Dermis blood vessel endothelial cell (primary cell): ENCODE results near the gene DEPDC4. TPM values are rescaled to one million over a fixed set of nuclear protein-coding genes. Genes with fewer than 3 reads are reported as not detected.
"Not testable (repeated sequence)": the region's sequence is repeated elsewhere in the genome, so short reads cannot be mapped to it uniquely, and the experiment has no call there.

Source experiments
- DNase-seq: peaks from one replicate; pipeline ENCODE4 v3.0.0; 2010
- total RNA-seq: library from RNA; depleted of rRNA; stranded (reverse); fragments of >200 nt; gene quantifications from 2 replicates; pipeline ENCODE4 v1.2.3, GENCODE V29; 2014

Gene DEPDC4
- 0.17 and 0.33 TPM in 2 replicates for total RNA-seq

GRCh38 chr12:100266835-100267602, at the start of gene DEPDC4, which contains the start of gene SCYL2:
TSS of gene DEPDC4 (minus strand) at chr12:100267079. CDS start at chr12:100267076, 3 bp downstream.
TSS of gene SCYL2 (plus strand) at chr12:100267177. CDS start at chr12:100282971, 15,794 bp downstream.
- peak; percentile 97 for DNase-seq

GRCh38 chr12:100311317-100311716, 44.4 kb upstream of the DEPDC4 start:
- peak; percentile 54 for DNase-seq

- DNase-seq, result not testable (repeated sequence)
These were observed 41.3 kb upstream of the DEPDC4 start for GRCh38 chr12:100308138-100308537.

GRCh38 chr12:100304334-100304733, 37.5 kb upstream of the DEPDC4 start:
- not testable (repeated sequence) for DNase-seq

GRCh38 chr12:100303831-100304230, 37.0 kb upstream of the DEPDC4 start:
- no peak for DNase-seq

DNA sequence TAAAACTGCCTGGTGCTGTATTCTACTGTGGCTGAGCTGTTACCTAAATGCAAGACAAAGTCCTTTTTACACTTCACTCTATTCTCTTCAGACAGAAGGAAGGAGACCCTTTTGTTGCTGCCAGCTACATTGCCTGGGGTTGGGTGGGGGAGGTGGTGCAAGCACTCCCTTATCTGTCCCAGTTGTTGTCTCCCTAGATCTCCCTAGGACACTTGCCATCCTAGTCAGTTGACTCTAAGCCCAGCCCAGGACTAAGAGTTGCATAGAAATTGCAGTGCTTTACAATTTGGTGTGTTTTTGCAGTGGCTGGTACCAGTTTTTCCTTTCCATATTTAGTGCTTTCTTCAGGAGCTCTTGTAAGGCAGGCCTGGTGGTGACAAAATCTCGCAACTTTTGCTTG, 35.2 kb upstream of the DEPDC4 start:
- DNase-seq, result no peak

- DNase-seq, result peak; percentile 40
These were observed 29.1 kb upstream of the DEPDC4 start for GRCh38 chr12:100295764-100296555.

DNA sequence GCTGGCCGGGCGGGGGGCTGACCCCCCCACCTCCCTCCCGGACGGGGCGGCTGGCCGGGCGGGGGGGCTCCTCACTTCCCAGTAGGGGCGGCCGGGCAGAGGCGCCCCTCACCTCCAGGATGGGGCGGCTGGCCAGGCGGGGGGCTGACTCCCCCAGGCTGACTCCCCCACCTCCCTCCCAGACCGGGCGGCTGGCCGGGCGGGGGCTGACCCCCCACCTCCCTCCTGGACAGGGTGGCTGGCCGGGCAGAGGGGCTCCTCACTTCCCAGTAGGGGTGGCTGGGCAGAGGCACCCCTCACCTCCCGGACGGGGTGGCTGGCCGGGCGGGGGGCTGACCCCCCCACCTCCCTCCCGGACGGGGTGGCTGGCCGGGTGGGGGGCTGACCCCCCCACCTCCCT, 27.5 kb upstream of the DEPDC4 start:
- not testable (repeated sequence) for DNase-seq

- DNase-seq, result no peak
These were observed 26.1 kb upstream of the DEPDC4 start for GRCh38 chr12:100293017-100293416.

GRCh38 chr12:100290016-100290415, 23.1 kb upstream of the DEPDC4 start:
- no peak for DNase-seq

DNA sequence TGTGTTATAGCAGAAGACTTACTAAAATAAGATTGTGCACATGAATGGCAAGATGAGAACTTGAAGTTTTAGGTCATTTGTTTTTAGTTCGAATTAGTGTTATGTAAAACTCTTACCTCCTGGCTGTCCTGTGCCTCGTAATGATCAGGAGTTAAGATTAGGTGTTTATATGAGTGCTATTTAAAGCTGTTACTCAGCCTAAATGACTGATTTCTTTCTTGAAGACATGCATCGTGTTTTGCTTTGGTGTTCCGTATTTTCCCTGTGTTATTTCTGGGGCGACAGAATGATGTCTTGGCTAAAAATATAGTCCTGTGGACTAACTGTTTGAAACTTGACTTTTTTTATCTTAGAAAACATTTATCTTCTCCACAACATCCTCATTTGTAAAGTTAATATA, 22.2 kb upstream of the DEPDC4 start:
- no peak for DNase-seq

GRCh38 chr12:100284556-100284955, 17.7 kb upstream of the DEPDC4 start:
- not testable (repeated sequence) for DNase-seq

DNA sequence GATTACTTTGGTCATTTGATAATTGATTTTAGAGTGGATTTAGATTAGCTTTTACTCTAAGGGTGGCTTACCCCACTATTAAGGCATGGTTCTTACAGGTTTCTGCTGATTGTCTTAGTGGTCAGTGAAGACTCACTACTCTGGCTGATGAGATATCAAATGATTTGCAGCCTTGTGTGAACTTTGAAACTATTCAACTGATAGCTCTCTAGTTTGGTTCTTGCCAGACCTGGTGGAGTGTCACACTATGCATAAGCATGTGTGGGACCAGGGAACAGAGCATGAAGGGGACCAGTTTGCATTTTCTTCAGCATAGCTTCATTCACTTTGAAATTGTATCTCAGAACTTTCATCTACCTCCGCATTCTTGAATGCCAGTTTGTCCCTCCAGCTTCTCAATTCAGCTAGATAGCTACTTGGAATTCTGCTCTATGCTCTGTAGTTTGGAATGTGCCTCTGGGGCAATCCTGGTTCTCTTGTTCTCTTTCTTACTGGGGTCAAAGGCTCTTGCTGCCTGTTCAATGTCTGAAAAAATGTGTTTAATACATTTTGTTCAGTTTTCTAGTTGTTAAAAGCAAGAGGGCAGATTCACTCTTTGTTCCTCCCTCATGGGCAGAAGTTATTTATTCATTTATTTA, 12.8 kb upstream of the DEPDC4 start:
- no peak for DNase-seq

DNA sequence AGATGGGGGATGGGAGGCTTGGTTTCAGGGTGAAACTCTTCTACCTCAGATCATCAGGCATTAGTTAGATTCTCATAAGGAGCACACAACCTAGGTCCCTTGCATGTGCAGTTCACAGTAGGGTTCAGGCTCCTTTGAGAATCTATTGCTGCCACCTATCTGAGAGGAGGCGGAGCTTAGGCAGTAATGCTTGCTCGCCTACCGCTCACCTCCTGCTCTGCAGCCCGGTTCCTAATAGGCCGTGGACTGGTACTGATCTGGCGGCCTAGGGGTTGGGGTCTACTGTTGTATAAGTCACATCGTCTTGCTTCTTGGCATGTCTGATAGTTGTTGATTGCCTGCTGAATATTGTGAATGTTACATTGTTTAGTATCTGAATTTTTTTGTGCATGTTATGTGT, 12.3 kb upstream of the DEPDC4 start:
- no peak for DNase-seq

DNA sequence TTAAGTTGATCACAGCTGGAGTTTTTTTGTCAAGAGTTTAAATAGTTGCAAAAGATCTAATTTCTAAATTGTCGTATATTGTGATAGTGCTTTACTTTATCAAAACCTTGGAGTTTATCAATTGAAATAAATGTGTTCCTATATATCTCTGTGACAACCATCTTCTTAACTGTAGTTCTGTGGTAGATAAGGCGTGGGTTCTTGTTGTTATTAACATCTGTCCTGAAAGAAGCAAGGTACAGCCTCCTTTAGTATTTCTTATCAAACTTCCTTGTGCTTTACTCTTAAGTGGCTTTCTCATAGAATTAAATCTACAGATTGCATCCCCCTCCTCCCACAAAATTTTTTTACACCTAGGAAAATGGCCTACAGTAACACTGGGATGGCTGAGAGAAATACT, 7.4 kb upstream of the DEPDC4 start:
- DNase-seq, result no peak

DNA sequence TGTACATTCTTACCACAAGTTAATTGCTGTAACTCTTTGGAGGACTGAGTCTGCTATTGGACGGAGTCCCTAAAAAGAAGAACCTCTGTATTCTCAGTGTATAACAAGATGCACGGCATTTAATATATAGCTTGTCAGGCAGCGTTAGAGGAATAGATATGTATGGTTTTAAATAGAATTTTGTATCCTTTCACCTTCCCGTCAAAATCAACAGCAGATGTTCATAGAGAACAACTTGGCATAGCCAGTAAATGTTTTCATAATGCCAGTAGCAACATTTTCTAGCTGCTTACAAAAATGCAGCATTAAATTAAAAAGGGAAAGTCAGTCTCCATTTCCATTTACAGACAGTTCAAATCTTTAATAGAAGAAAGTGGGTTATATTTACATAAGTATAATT, 6.9 kb upstream of the DEPDC4 start:
- DNase-seq, result no peak

DNA sequence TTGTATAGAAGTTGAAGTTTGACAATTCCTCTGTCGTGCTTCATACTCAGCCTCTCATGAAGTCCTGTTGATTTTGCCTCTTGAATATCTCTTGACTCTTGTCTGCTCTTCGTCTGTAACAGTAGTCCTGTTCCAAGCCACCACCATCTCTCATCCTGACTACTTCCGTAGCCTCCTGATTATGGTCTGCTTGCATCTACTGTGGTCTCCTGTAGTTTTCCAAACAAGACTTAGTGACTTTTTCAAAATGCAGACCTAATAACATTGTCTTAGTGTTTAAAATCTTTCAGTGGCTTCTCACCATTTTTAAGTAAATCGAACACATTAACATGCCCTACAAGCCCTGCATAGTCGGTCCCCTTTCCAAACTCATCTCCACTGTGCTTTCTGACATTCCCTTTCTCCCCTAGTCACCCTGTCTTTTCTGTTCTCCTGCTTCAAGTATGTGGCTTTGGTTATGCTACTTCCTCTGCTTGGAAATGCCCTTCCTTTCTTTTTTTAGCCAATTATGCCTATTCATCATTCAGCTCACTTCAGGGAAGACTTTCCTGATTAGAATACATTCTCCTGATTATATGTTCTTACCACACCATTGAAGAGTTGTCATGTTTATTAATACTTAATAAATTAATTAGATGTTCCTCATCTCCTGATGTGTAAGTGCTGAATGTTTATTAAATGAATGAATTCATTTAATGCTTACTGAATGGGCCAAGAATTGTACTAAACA, 2.1 kb upstream of the DEPDC4 start:
- peak; percentile 20 for DNase-seq

- DNase-seq, result peak; percentile 50
These were observed 863 bp upstream of the DEPDC4 start for GRCh38 chr12:100267603-100268281.

DNA sequence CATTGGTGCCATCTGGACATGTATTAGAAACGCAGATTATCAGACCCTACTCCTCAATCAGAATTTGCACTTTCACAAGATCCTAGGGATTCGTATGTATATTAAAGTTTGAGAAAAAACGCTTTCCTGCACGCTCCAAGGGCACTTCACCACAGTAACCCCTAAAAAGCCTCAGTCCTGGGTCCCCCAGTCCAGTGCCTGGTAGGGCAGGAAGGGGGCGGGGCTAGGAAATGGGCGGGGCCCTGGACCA, 369 bp downstream of the DEPDC4 start:
- no peak for DNase-seq

DNA sequence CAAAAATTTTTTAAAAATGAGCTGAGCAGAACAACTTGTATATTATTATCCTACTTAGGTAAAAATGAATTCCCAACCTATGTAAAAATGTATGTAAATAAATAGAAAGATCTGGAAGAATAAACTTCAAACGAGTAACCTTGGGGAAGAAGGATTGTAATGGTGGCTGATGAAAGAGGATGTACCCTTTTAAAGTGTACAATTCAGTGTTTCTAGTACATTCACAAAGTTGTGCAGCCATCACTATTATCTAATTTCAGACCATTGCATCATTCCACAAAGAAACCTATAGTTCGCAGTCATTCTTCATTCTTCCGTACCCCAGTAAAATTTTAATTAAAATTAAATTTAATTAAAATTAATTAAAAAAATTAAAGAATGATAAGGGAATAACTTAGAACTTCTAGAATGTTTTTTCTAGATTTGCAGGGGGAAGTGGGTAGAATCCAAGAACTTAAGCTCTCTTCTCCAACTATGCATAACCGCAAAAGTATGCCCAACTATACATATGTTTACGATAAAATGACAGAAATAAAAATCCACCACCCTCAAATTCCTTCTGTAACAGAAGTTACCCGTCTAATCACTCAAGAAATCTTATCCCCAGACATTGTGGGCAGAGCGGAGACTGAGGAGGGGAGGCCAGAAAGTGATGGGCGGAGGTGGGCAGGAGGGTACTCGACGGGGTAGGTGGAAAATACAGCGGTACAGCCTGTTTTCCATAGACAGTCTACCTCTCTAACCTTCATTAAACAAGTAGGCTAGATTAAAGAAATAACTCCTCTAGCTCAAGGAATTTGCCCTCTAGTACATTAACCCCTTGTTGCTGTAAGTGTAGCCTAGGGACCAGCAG, 921 bp downstream of the DEPDC4 start:
- no peak for DNase-seq

GRCh38 chr12:100265107-100265506, 1.8 kb downstream of the DEPDC4 start:
- DNase-seq, result not testable (repeated sequence)
